GM19463 (cell line): Measurements from ENCODE around the gene BCAS3.

Experiments used
- ATAC-seq: cut with Tn5 transposase; IDR thresholded peaks from one replicate; pipeline ENCODE4 v1.9.1; 2021; ENCODE audit warnings: mild to moderate bottlenecking, moderate library complexity; ENCODE audit not compliant: unreplicated experiment

BCAS3 gene

GRCh38 chr17:61048376-61049106 lies 370.9 kb downstream of the BCAS3 start:
- no peak for ATAC-seq

DNA sequence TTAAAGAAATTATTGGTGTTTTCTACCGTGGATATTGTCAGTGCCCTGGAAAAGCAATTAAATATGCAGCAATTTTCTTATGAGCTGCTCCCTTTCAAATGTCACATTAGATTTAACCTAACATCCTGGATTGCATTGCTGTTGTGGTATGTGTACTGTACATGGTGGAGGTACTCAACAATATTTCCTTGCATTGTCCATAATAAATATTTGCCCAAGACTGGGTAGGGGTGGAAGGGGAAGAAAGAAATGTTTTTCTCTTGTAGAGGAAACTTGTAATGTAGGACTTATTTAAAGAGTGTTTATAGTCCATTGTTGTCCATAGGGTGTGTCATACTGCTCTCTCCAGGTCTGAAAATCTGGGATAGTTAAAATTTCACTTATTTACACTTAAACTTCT lies 375.8 kb downstream of the BCAS3 start:
- no peak for ATAC-seq

GRCh38 chr17:61054436-61054835 lies 376.8 kb downstream of the BCAS3 start:
- no peak for ATAC-seq

- ATAC-seq, result no peak
These were observed 379.6 kb downstream of the BCAS3 start for GRCh38 chr17:61057257-61057656.

- no peak for ATAC-seq
These were observed 380.4 kb downstream of the BCAS3 start for GRCh38 chr17:61058066-61058465.

GRCh38 chr17:61063528-61063927 lies 385.9 kb downstream of the BCAS3 start:
- peak; percentile 61 for ATAC-seq

DNA sequence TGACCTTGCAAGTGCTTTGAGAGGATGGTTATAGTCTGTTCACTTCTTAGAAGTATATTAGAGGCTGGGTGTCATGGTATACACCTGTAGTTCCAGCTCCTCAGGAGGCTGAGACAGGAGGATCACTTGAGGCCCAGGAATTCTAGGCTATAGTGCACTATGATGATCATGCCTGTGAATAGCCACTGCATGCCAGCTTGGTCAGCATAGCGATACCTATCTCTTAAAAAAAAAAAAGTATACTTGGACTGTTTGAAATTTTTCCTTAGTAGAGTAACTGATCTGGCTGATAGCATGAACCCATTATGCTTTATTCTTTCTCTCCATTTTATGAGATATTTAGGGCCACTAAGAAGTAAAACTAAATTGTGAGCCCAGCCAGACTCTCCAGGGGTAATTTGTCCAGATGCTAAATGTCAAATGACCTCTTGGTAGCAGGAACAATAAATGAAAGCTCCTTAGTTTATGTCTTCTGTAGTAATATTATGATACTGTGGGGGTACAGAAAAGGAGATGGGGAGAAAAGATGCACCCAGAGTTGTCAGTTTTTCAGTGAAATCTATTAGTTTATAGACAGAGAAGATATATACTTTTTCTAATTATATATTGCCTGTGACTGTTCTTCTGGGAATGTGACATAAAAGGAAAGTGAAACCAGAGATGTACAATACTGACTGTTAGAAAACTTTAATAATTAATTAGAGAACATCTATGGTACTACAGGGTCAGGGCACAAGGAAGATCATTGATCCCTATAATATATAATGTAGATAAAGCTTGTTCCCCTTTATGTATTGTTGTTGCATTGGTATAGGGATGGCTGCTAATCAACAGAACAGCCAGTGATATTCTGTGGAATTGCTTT lies 386.7 kb downstream of the BCAS3 start:
- ATAC-seq, result peak; percentile 53

GRCh38 chr17:61065263-61065773 lies 387.7 kb downstream of the BCAS3 start:
- ATAC-seq, result no peak

DNA sequence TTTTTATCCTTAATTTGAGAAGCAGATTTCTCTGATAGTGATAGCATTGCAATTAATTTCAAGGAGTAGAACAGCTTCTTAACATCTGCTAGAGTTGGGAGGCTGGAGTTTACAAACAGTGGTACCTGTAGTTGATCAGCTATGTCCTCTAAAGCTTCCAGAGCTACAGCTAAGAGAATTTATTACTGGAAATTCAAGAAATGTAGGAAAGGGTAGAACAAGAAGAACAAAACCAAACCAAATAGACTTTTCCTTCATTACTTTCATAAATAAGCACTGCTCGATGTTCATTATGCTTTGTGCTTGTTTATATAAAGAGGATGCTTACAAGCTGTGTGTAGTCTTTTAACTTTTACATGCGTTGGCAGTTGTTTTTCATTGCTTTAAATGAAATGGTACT lies 388.4 kb downstream of the BCAS3 start:
- ATAC-seq, result no peak

DNA sequence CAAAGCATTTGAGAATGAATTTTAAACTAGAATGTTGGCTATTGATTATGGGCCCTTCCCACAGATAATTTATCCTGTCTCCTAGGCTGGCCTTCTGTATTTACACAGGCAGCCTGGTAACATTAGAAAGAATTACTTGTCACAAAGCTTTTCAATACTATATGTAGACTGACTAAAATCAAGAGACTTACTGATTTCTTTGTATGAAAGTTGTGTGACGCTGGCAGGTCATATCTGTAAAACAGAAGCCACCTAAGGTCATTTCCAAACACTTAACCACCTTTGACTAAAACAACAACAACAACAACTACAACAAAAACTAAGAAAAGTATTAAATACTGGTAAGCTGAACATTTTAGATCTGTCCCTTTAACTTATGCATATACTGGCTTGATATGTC lies 393.0 kb downstream of the BCAS3 start:
- no peak for ATAC-seq

DNA sequence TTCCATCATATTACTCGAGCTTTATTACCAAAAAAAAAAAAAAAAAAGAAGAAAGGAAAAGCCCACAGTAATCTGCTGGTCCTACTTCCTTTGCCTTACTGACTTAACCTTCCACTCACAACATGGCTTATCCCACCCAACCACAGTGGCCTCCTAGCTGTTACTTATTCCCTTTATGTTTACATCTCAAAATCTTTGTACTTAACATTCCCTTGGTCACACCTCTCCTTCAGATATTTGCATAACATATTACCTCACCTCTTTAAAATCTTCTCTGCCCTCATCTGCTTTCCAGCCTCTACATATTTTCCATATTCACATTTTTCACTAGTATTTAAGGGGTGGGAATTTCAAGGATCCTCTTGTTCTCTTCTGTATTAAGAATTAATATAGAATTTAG lies 395.0 kb downstream of the BCAS3 start:
- ATAC-seq, result no peak

- ATAC-seq, result no peak
These were observed 395.5 kb downstream of the BCAS3 start for GRCh38 chr17:61073131-61073530.

- ATAC-seq, result no peak
These were observed 396.3 kb downstream of the BCAS3 start for GRCh38 chr17:61073799-61074513.

- ATAC-seq, result no peak
These were observed 398.3 kb downstream of the BCAS3 start for GRCh38 chr17:61075988-61076387.

- no peak for ATAC-seq
These were observed 399.0 kb downstream of the BCAS3 start for GRCh38 chr17:61076621-61077031.

DNA sequence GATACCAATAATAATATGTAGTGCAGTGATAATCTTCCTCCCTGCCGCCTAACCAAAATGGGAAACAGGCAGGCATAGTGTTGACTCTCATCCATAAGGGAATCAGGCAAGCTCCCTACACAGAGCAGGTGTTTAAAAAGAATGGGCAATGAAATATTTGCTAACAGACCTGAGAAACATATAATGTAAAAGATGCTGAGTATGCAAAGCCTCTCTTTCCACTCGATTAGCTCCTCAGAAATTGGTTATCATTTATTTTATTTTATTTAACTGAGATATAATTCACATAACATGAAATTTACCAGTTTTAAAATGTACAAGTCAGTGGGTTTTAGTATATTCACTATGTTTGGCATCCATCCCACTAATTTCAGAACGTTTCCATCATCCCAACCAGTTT lies 404.3 kb downstream of the BCAS3 start:
- no peak for ATAC-seq

- ATAC-seq, result no peak
These were observed 406.6 kb downstream of the BCAS3 start for GRCh38 chr17:61084260-61084659.

DNA sequence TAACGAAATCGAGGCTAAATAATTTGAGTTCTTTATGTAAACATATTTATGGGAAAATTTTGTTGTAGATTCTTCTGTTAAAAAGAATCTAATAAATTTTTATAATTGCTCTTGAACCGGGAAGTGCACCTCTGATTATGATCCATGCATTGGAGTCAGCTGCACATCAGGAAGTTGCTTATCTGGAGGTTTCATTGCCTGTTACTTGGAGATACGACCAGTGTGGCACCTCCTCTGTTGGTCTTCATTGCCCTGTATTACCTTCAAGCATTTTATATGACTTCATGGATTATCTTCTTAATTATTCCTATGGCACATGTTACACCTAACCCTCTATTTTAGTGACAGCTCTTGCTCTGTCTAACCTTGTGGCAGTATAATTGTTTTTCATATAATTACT lies 409.4 kb downstream of the BCAS3 start:
- ATAC-seq, result no peak

GRCh38 chr17:61088556-61088955 lies 410.9 kb downstream of the BCAS3 start:
- no peak for ATAC-seq

GRCh38 chr17:61091096-61091495 lies 413.4 kb downstream of the BCAS3 start:
- no peak for ATAC-seq

DNA sequence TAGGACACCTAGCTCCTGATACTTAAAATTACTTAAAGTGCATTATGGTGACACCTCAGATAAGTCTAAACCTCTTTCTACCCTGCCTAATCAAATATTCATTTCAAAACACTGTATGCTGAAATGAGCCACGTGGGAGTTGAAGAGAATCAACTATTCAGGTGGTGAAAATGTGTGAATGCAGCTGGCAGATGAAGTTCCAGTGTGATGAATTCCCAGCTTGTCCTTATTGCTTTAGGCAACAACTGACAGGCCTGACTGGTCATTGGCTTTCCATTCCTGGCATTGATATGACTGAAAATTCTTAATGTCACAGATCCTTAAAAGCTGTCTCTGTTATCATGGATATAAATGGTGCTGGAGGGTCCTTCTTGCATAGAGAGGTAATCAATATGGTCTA lies 420.1 kb downstream of the BCAS3 start:
- ATAC-seq, result no peak
